ENCODE data around the gene KLHL24. TPM values are rescaled to one million over a fixed set of nuclear protein-coding genes. Genes with fewer than 3 reads are reported as not detected.
"Not testable (repeated sequence)": the region's sequence is repeated elsewhere in the genome, so short reads cannot be mapped to it uniquely, and the experiment has no call there.

KLHL24 gene
- total RNA-seq, 1 donor = 56.0 TPM

- DNase-seq (ENCODE audit: low read depth) = no peak
- TF ChIP-seq CTCF (IDR thresholded peaks at IDR 0.05; ENCODE audit: insufficient read depth, low read length) = no peak
- H3K4me3 ChIP-seq (ENCODE audit: low read depth, low read length) = no peak overlapping the region
Observed at GRCh38 chr3:183680061-183680460, 44.6 kb downstream of the KLHL24 start.

GRCh38 chr3:183687705-183688104, 52.3 kb downstream of the KLHL24 start:
- TF ChIP-seq CTCF (IDR thresholded peaks at IDR 0.05; ENCODE audit: insufficient read depth, low read length) = no peak
- H3K4me3 ChIP-seq (ENCODE audit: low read depth, low read length) = no peak overlapping the region
- DNase-seq (ENCODE audit: low read depth) = no peak

- no peak overlapping the region for H3K4me3 ChIP-seq (ENCODE audit: low read depth, low read length)
- peak; percentile 29 for DNase-seq (ENCODE audit: low read depth)
- no peak for TF ChIP-seq CTCF (IDR thresholded peaks at IDR 0.05; ENCODE audit: insufficient read depth, low read length)
Observed at GRCh38 chr3:183688874-183689273, 53.5 kb downstream of the KLHL24 start.

- H3K4me3 ChIP-seq (ENCODE audit: low read depth, low read length); DNase-seq (ENCODE audit: low read depth): not testable (repeated sequence)
Observed at GRCh38 chr3:183689621-183690020, 54.2 kb downstream of the KLHL24 start.

- TF ChIP-seq CTCF (IDR thresholded peaks at IDR 0.05; ENCODE audit: insufficient read depth, low read length) = no peak
- H3K4me3 ChIP-seq (ENCODE audit: low read depth, low read length) = no peak overlapping the region
- no peak for DNase-seq (ENCODE audit: low read depth)
Observed at GRCh38 chr3:183690402-183690995, 55.1 kb downstream of the KLHL24 start.

- no peak overlapping the region for H3K4me3 ChIP-seq (ENCODE audit: low read depth, low read length)
- DNase-seq (ENCODE audit: low read depth) = no peak
- no peak for TF ChIP-seq CTCF (IDR thresholded peaks at IDR 0.05; ENCODE audit: insufficient read depth, low read length)
Observed at GRCh38 chr3:183692436-183692835, 57.0 kb downstream of the KLHL24 start.

GRCh38 chr3:183695569-183696364, 60.3 kb downstream of the KLHL24 start:
- no peak for DNase-seq (ENCODE audit: low read depth)
- H3K4me3 ChIP-seq (ENCODE audit: low read depth, low read length) = no peak overlapping the region
- no peak for TF ChIP-seq CTCF (IDR thresholded peaks at IDR 0.05; ENCODE audit: insufficient read depth, low read length)

All from fibroblast of the aortic adventitia (primary cell).